Sciatic nerve (tissue), 2 donors: ENCODE results near the gene POLR3F. TPM values are rescaled to one million over a fixed set of nuclear protein-coding genes. Genes with fewer than 3 reads are reported as not detected.
"Not testable (repeated sequence)": the region's sequence is repeated elsewhere in the genome, so short reads cannot be mapped to it uniquely, and the experiment has no call there.

Source experiments
- ATAC-seq: fragments of 200-7000 bp; cut with Tn5 transposase; one replicate; pipeline ENCODE4 v1.9.1; 2020; ENCODE audit warnings: mild to moderate bottlenecking, moderate library complexity
- DNase-seq: peaks from one replicate; pipeline ENCODE4 v3.0.0-alpha.2; 2020; ENCODE audit warnings: low spot score
- intact Hi-C: fragments of 100-400 bp; cut with DNase I; formaldehyde crosslinking; loops from one replicate; pipeline ENCODE4 v1.14.2; 2022
- total RNA-seq: library from RNA; stranded (reverse); fragmentation: NEBNext Ultra II Directional; extraction: Animal tissue kit (Norgen Biotek cat#: 25700); gene quantifications from one replicate; pipeline ENCODE4 v1.2.1, GENCODE V29; 2021
- donor health status: DM: no; HTN: no; CAD: no.
- donor health status: DM: no; HTN: no; CAD: no.

Gene POLR3F
- total RNA-seq, 1 donor from 2014 or later: 7.7 TPM

- intact Hi-C loops: no loop called here
- DNase-seq (no peak), ATAC-seq (no peak)
Measured at GRCh38 chr20:18497603-18498002, 30.4 kb downstream of the POLR3F start.

GRCh38 chr20:18501672-18502071 is 34.5 kb downstream of the POLR3F start:
- ATAC-seq, intact Hi-C loops, DNase-seq: not testable (repeated sequence)

- DNase-seq: no peak
- intact Hi-C loops: no loop called here
- ATAC-seq: no peak
Measured at GRCh38 chr20:18504479-18505060, 37.4 kb downstream of the POLR3F start.

GRCh38 chr20:18506744-18507143 is 39.6 kb downstream of the POLR3F start:
- ATAC-seq (no peak), DNase-seq (no peak)
- intact Hi-C loops: no loop called here

- peak; percentile 99 for ATAC-seq
- peak; percentile 98 for DNase-seq
- intact Hi-C loops: no loop called here
Measured at GRCh38 chr20:18507218-18508191, 40.3 kb downstream of the POLR3F start, which contains the start of gene SEC23B. Gene SEC23B (plus strand): TSS chr20:18507940. CDS start chr20:18510836, 2,896 bp downstream.

- no peak for ATAC-seq
- DNase-seq: no peak
- intact Hi-C loops: no loop called here
Measured at GRCh38 chr20:18511571-18511970, 44.4 kb downstream of the POLR3F start.

GRCh38 chr20:18513208-18513607 is 46.0 kb downstream of the POLR3F start:
- DNase-seq (no peak), ATAC-seq (no peak)
- intact Hi-C loops: no loop called here

- no peak for ATAC-seq
Measured at GRCh38 chr20:18514127-18514526, 46.9 kb downstream of the POLR3F start.

GRCh38 chr20:18515973-18516372 is 48.8 kb downstream of the POLR3F start:
- intact Hi-C loops: no loop called here
- DNase-seq (no peak), ATAC-seq (no peak)

More at GRCh38 chr20:18514127-18514526, 46.9 kb downstream of the POLR3F start:
- no peak for DNase-seq
- intact Hi-C loops: no loop called here

GRCh38 chr20:18522066-18522465 is 54.9 kb downstream of the POLR3F start:
- intact Hi-C loops, DNase-seq, ATAC-seq: not testable (repeated sequence)

- no peak for ATAC-seq
Measured at GRCh38 chr20:18523066-18523465, 55.9 kb downstream of the POLR3F start.

GRCh38 chr20:18524646-18525045 is 57.5 kb downstream of the POLR3F start:
- DNase-seq: no peak
- intact Hi-C loops: no loop called here
- ATAC-seq: no peak

More at GRCh38 chr20:18523066-18523465, 55.9 kb downstream of the POLR3F start:
- intact Hi-C loops: no loop called here
- DNase-seq: no peak

- DNase-seq, ATAC-seq, intact Hi-C loops: not testable (repeated sequence)
Measured at GRCh38 chr20:18526761-18527160, 59.6 kb downstream of the POLR3F start.

GRCh38 chr20:18527339-18527738 is 60.1 kb downstream of the POLR3F start:
- intact Hi-C loops: no loop called here
- DNase-seq (no peak), ATAC-seq (no peak)

GRCh38 chr20:18527836-18528235 is 60.6 kb downstream of the POLR3F start:
- ATAC-seq (no peak), DNase-seq (no peak)
- intact Hi-C loops: no loop called here

GRCh38 chr20:18529041-18529440 is 61.9 kb downstream of the POLR3F start:
- intact Hi-C loops: no loop called here
- no peak for ATAC-seq
- no peak for DNase-seq

GRCh38 chr20:18532626-18533025 is 65.4 kb downstream of the POLR3F start:
- DNase-seq (no peak), ATAC-seq (no peak)
- intact Hi-C loops: no loop called here

- intact Hi-C loops: no loop called here
Measured at GRCh38 chr20:18533491-18533890, 66.3 kb downstream of the POLR3F start.

GRCh38 chr20:18533978-18534644 is 66.9 kb downstream of the POLR3F start:
- DNase-seq (no peak), ATAC-seq (no peak)
- intact Hi-C loops: no loop called here

More at GRCh38 chr20:18533491-18533890, 66.3 kb downstream of the POLR3F start:
- no peak for DNase-seq
- ATAC-seq: no peak
